Gastrocnemius medialis (tissue), 4 donors: Measurements from ENCODE around the gene KCND3. TPM values are rescaled to one million over a fixed set of nuclear protein-coding genes. Genes with fewer than 3 reads are reported as not detected.
A peak's percentile ranks its signal among the peaks of the same experiment; 100 is the strongest.

Source experiments
- ATAC-seq, 2 donors: fragments of 150-250 bp; one replicate each; pipeline ENCODE4 v1.9.1; 2016
- DNase-seq, 2 donors: peaks; one replicate each; pipeline ENCODE4 v3.0.0-alpha.2; 2019
- H3K27ac ChIP-seq, 4 donors: fragments of 200-600 bp; sonication (generic); 1 replicate in 1 of 4; 2 replicates in 3 of 4; pipeline ENCODE4 v1.5.1; 2016 to 2018; ENCODE audit warnings: mild to moderate bottlenecking in 2 of 4, moderate library complexity in 1 of 4
- H3K27me3 ChIP-seq, 3 donors: fragments of 200-600 bp; sonication (generic) in 2 of 3; 1 replicate in 1 of 3; 2 replicates in 2 of 3; pipeline versions ENCODE4 v1.5.1 to v1.6.0; 2016 to 2019; ENCODE audit warnings: mild to moderate bottlenecking in 1 of 3, moderate library complexity in 1 of 3
- H3K36me3 ChIP-seq, 2 donors: fragments of 200-600 bp; sonication (generic) in 1 of 2; one replicate each; pipeline ENCODE4 v1.5.1; 2017 to 2018
- H3K4me1 ChIP-seq, 2 donors: fragments of 200-600 bp; sonication (generic) in 1 of 2; one replicate each; pipeline ENCODE4 v1.5.1; 2016 to 2017; ENCODE audit warnings: mild to moderate bottlenecking in 2 of 2
- H3K4me3 ChIP-seq, 4 donors: fragments of 200-600 bp; sonication (generic) in 3 of 4; 1 replicate in 1 of 4; 2 replicates in 3 of 4; pipeline ENCODE4 v1.5.1; 2016 to 2019; ENCODE audit warnings: mild to moderate bottlenecking in 2 of 4
- H3K9me3 ChIP-seq, 3 donors: fragments of 200-600 bp; sonication (generic) in 2 of 3; 1 replicate in 1 of 3; 2 replicates in 2 of 3; pipeline ENCODE4 v1.5.1; 2016 to 2019
- CTCF ChIP-seq, 5 experiments: fragments of 450-650 bp in 3 of 5; fragments of 200-600 bp in 2 of 5; sonication (generic) in 2 of 5; IDR thresholded peaks in 4 of 5; conservative IDR thresholded peaks in 1 of 5; 1 replicate in 4 of 5; 2 replicates in 1 of 5; pipeline ENCODE4 v1.5.1; 2016 to 2019; ENCODE audit warnings: antibody characterized with exemption in 5 of 5, mild to moderate bottlenecking in 3 of 5, moderate library complexity in 3 of 5
- POLR2A ChIP-seq, 2 donors: fragments of 450-650 bp; IDR thresholded peaks; one replicate each; pipeline ENCODE4 v1.6.1; 2017; ENCODE audit warnings: antibody characterized with exemption in 2 of 2, mild to moderate bottlenecking in 2 of 2, moderate library complexity in 2 of 2
- in situ Hi-C, 4 donors: fragments of 200-750 bp; cut with MboI; loops; one replicate each; pipeline versions ENCODE4 v1.15.0 to v1.8.0; 2017; ENCODE audit warnings: low sequenced_read_pairs in 4 of 4
- intact Hi-C: fragments of 100-400 bp; cut with DNase I; formaldehyde crosslinking; loops from one replicate; pipeline ENCODE4 v1.15.1; 2023; ENCODE audit warnings: low total_unique reads
- total RNA-seq, 4 donors: library from RNA; depleted of rRNA; stranded (reverse); fragments of >200 nt; gene quantifications; one replicate each; pipeline versions ENCODE4 v1.1.0 to v1.2.3, GENCODE V29; 2016

Gene KCND3
- total RNA-seq, 4 donors from 2014 or later: 1.2 to 2.6 (median 1.5) TPM

GRCh38 chr1:111736548-111737215 lies 252.8 kb downstream of the KCND3 start:
- no peak for DNase-seq
- peaks cover 59 to 62% of the 10 kb centered on the region in 2 donors for H3K4me1 ChIP-seq
- in situ Hi-C loops: no loop called here
- H3K27ac ChIP-seq: peak overlapping the region; percentile 85 to 96 (median 93)
- H3K4me3 ChIP-seq: no peak overlapping the region
- H3K9me3 ChIP-seq: no peaks in the 10 kb centered on the region
- no peak for ATAC-seq
- TF ChIP-seq CTCF (IDR thresholded peaks at IDR 0.05 in 4 of 5, conservative IDR thresholded peaks at IDR 0.05 in 1 of 5) (no peak), POLR2A (IDR thresholded peaks at IDR 0.05) (no peak)
- H3K36me3 ChIP-seq: no peaks in the 10 kb centered on the region
- intact Hi-C loops: no loop called here
- H3K27me3 ChIP-seq: no peaks in the 10 kb centered on the region

GRCh38 chr1:111735858-111736544 lies 253.5 kb downstream of the KCND3 start:
- H3K36me3 ChIP-seq: no peaks in the 10 kb centered on the region
- H3K4me1 ChIP-seq: peaks cover 66% of the 10 kb centered on the region in 2 donors
- H3K9me3 ChIP-seq: no peaks in the 10 kb centered on the region
- no peak overlapping the region for H3K4me3 ChIP-seq
- ATAC-seq (no peak), DNase-seq (no peak)
- H3K27me3 ChIP-seq: no peaks in the 10 kb centered on the region
- TF ChIP-seq POLR2A (IDR thresholded peaks at IDR 0.05) (no peak), CTCF (IDR thresholded peaks at IDR 0.05 in 4 of 5, conservative IDR thresholded peaks at IDR 0.05 in 1 of 5) (no peak)
- H3K27ac ChIP-seq: peak overlapping the region; percentile 85 to 96 (median 93)
- intact Hi-C loops: no loop called here
- in situ Hi-C loops: no loop called here

- peaks cover 73% of the 10 kb centered on the region in 2 donors for H3K4me1 ChIP-seq
- peak overlapping the region; percentile 85 to 96 (median 93) for H3K27ac ChIP-seq
- no peaks in the 10 kb centered on the region for H3K9me3 ChIP-seq
- no peaks in the 10 kb centered on the region for H3K27me3 ChIP-seq
- DNase-seq (no peak), ATAC-seq (no peak)
- H3K4me3 ChIP-seq: no peak overlapping the region
- in situ Hi-C loops (no loop called here), intact Hi-C loops (no loop called here)
- TF ChIP-seq CTCF (IDR thresholded peaks at IDR 0.05 in 4 of 5, conservative IDR thresholded peaks at IDR 0.05 in 1 of 5) (no peak), POLR2A (IDR thresholded peaks at IDR 0.05) (no peak)
- no peaks in the 10 kb centered on the region for H3K36me3 ChIP-seq
These were observed 254.1 kb downstream of the KCND3 start for GRCh38 chr1:111735321-111735720.

- intact Hi-C loops (no loop called here), in situ Hi-C loops (no loop called here)
- Histone ChIP-seq H3K4me3 (no peak overlapping the region), H3K4me1 (peaks cover 77 to 78% of the 10 kb centered on the region in 2 donors), H3K27ac (peak overlapping the region in 3 of 4 donors; percentile 70 to 92 (median 85)), H3K27me3 (no peaks in the 10 kb centered on the region), H3K9me3 (no peaks in the 10 kb centered on the region), H3K36me3 (no peaks in the 10 kb centered on the region)
- ATAC-seq (no peak), DNase-seq (no peak)
- TF ChIP-seq CTCF (IDR thresholded peaks at IDR 0.05 in 4 of 5, conservative IDR thresholded peaks at IDR 0.05 in 1 of 5) (no peak), POLR2A (IDR thresholded peaks at IDR 0.05) (no peak)
These were observed 254.6 kb downstream of the KCND3 start for GRCh38 chr1:111734856-111735255.
